T1000 (cell line): Measurements from ENCODE around the gene MAPK10.
A peak's percentile ranks its signal among the peaks of the same experiment; 100 is the strongest.
"Not testable (repeated sequence)": the region's sequence is repeated elsewhere in the genome, so short reads cannot be mapped to it uniquely, and the experiment has no call there.

Experiments
- DNase-seq: peaks from one replicate; lab custom pipeline; 2025; ENCODE audit warnings: mixed read lengths; lab: John Stamatoyannopoulos, UW

Gene MAPK10

DNA sequence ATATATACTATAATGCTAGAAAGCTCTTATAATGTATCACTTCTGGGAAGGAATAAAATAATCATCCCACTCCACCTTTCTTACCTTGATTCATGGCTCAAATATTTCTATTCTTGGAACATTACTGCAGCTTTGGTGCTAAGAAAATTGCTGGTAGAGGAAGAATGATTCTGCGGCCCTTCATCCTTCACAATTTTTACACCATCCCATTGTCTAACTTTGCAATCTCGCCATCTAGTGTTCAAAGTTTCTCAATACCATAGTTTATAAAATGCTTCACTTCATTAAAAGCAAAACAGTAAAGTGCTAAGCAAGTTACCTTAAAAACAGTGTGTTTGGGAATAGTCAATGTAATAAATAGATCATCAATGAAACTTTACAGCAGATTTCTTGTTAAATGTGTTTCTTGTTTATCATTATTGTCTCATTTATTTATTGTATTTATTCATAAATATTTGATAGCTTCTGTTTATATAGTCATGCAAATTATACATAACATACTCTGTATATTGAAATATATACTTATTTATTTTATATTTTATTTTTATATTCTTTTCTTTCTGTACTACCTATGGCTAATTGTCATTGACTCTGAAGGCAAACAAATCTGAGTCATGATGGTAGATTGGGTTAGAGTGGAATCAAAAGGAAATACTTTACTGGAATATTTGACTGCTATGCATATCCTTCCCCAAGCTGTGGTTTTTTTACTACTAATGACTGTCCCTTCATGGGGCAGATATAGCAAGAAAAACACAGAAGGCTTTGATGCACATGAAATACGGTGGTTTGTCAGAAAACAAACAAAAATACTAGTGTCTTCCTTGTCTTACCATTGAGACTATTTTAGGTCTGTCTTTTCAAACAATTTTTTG is 390.7 kb downstream of the MAPK10 start:
- DNase-seq: no peak

DNA sequence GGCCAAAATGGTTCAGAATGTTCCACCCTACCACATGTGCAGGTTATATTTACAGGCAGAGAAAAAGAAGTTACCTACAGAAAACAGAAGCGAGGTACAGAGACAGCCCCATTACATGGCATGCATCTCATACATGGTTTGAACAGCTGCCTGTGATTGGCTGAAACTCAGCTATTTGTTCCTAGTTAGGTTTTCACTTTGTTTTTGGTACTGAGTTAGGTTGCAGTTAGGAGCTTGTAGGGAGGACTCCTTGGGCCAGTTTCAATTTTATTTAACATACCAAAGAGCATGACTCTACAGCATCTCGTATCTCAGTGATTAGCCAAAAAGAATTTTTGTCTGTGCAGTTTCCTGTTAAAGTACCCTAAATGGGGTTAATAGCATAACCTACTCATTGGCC is 392.0 kb downstream of the MAPK10 start:
- DNase-seq: no peak

- no peak for DNase-seq
These were observed 393.5 kb downstream of the MAPK10 start for GRCh38 chr4:85966373-85966772.

DNA sequence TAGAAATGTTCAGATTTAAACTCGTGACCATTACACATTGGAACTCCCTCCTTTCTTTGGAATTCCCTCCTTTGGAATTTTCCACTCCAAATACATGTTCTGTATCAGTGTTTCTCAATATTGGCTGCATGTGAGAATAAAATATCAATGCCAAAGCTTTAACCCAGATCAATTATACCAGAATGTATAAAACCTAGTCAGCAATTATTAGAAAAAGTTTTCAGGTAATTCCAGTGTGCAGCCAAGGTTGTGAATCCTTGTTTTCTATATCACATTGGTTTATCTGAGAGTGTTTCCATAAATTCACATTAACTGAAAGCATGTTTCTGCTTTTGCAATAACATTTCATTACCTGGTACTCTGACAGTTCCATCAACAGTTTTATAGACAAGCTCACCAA is 394.3 kb downstream of the MAPK10 start:
- DNase-seq: no peak

- not testable (repeated sequence) for DNase-seq
These were observed 394.8 kb downstream of the MAPK10 start for GRCh38 chr4:85965017-85965416.

- DNase-seq: no peak
These were observed 395.6 kb downstream of the MAPK10 start for GRCh38 chr4:85964298-85964697.

DNA sequence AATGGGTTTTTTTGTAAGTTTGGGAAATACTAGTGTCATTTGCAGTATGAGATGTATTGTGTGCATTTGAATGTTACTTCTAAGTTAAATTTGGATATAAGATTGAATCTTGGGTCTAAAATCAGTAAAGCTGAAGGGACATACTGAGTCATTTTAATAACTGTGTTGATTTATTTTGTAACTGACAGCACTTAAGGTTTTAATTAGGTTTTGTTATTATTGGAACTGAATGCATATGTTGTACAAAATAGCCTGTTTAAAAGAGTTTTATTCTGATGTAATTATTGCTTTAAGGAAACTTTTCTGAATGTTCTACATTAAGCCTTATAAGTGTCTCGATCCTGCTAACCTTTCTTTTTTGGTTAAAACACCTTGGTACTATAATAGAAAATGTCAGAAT is 396.6 kb downstream of the MAPK10 start:
- no peak for DNase-seq

DNA sequence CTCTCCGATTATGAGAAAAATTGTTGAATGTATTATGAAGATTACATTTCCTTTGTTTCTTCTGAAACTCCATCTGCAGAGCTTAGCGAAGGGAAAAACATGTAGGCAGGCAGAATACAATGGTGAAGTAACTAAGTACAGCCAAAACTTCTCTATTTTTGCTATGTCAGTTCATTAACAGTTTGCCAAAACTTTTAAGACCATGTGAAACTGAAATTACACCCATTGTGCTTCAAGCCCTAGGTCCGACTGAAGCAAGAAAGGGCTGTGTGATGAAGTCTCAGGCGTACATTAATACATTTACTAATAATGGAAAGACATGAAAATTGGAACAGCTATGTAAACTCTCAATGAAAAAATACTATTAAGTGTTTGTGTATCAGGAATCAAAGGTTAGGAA is 398.0 kb downstream of the MAPK10 start:
- DNase-seq: no peak

- DNase-seq: no peak
These were observed 403.4 kb downstream of the MAPK10 start for GRCh38 chr4:85956293-85956945.

DNA sequence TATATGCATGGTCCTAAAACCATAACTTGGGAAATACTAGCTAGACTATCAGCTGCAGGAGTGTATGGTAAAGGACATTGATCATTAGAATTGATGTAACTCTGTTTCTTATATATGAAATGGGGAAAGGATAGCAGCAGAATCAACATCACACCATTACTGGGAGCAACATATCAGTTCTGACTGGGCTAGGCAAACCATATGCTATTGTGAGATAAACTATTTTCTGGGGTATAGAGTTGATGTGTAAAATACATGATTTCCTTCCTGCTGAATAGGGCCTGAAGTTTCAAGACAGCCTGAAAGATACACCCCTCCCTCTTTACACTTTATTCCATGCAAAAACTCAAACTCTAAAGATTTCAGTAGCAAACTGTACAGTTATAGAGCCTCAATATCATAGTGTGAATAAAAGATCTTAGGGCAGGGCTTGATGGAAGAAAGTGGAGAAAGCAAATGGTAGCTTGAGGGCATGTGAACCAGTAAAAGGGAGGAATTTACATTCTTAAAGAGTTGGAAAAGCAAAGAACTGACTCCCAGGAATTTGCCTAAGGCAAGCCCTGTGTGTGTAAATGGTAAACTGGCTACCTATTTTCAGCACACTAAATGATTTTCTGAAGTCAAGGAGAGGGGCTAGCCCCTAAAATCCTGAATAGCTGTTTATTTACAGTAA is 404.1 kb downstream of the MAPK10 start:
- DNase-seq: no peak

GRCh38 chr4:85953651-85954018 is 406.2 kb downstream of the MAPK10 start:
- peak; percentile 53 for DNase-seq

DNA sequence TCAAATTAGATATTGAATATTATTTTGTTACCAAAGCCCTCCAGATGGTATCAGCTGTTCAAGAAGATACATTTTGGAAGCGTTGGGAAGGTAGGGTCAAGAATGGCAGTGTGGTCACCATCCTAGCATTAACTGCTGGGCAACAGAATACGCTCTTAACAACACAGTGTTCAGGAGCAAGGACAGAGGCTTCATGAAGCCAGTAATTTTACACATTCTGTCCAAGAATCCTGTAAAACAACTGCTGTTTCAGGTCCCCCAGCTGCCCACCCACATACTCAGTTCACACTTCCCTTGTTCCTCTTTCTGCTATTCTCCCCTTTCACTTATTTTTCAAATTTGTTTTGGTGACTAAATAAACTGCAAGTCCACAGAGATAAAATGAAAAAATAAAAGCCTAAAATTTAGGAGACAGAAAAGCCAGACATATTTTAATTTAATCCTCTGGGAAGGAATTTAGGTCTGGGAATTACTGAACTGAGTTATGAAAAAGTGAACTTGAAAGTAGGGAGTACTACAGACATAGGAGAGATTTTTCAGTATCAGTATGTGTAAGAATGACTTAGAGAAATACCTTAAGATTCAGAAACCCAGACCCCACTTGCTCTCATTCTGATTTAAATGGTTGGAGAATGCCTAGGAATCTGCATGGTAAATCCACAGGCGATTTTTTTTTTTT is 406.7 kb downstream of the MAPK10 start:
- DNase-seq: no peak

GRCh38 chr4:85952528-85952927 is 407.3 kb downstream of the MAPK10 start:
- no peak for DNase-seq

GRCh38 chr4:85951099-85951498 is 408.8 kb downstream of the MAPK10 start:
- no peak for DNase-seq

DNA sequence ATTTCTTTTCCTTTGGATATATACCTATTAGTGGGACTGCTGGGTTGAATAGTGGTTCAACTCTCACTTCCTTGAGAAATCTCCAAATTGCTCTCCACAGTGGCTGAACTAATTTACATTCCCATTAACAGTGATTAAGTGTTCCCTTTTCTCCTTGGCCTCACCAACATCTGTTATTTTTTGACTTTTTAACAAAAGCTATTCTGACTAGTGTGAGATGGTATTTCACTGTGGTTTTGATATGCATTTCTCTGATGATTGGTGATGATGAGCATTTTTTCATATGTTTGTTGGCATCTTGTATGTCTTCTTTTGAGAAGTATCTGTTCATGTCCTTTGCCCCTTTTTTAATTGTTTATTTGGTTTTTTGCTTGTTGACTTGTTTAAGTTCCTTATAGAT is 413.0 kb downstream of the MAPK10 start:
- DNase-seq: no peak

GRCh38 chr4:85942107-85942506 is 417.7 kb downstream of the MAPK10 start:
- DNase-seq: no peak

DNA sequence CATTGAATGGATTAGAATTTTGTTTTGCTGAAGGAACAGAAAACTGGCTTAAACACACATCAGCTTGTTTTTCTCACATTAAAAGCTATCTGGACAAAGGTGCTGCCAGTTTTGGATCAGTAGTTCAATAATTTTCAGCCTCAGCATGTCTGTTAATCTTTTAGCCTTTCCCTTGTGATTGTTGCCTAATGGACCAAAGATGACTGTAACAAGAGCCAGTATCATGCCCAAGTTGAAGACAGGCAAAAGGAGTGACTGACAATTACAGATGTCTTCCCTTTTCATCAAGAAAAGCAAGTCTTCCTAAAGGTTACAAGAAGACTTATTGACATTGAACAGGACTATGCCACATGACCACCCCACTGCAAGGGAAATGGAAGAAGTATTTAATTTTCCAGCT is 419.7 kb downstream of the MAPK10 start:
- no peak for DNase-seq
